Testis (tissue), 2 donors: ENCODE measurements around the gene TAF11L13.

ENCODE experiments used
- CTCF ChIP-seq, 3 experiments: fragments of 450-650 bp in 2 of 3; fragments of 200-600 bp in 1 of 3; sonication (generic) in 1 of 3; IDR thresholded peaks; one replicate each; pipeline ENCODE4 v1.5.1; 2016 to 2019; ENCODE audit warnings: antibody characterized with exemption in 3 of 3, mild to moderate bottlenecking in 2 of 3, moderate library complexity in 1 of 3
- POLR2A ChIP-seq: fragments of 450-650 bp; IDR thresholded peaks from one replicate; pipeline ENCODE4 v1.6.1; 2017; ENCODE audit warnings: antibody characterized with exemption, mild to moderate bottlenecking, moderate library complexity

- TF ChIP-seq CTCF (IDR thresholded peaks at IDR 0.05): no peak
- TF ChIP-seq POLR2A: no peak
Observed at GRCh38 chr5:17679597-17680203, 47.8 kb downstream of the TAF11L13 start.
